H1 (cell line): ENCODE data around the gene SLC46A3. TPM values are rescaled to one million over a fixed set of nuclear protein-coding genes. Genes with fewer than 3 reads are reported as not detected.

Experiments
- CTCF ChIA-PET: fragments of 300-600 bp; sonication (Branson Sonifier 250); formaldehyde crosslinking; loops from one replicate; lab custom pipeline; 2021; ENCODE audit not compliant: partially characterized antibody; lab: Charles Lee
- POLR2A ChIA-PET: fragments of 300-600 bp; sonication (Branson Sonifier 250); formaldehyde crosslinking; loops from one replicate; lab custom pipeline; 2021; ENCODE audit warnings: inconsistent platforms; ENCODE audit not compliant: partially characterized antibody; lab: Charles Lee
- DNase-seq, 2 experiments: peaks; one replicate each; pipeline versions ENCODE4 v3.0.0 to v3.0.0-alpha.2; 2010 to 2022; ENCODE audit warnings: low spot score in 2 of 2, low read depth in 1 of 2, mixed read lengths in 1 of 2
- FAIRE-seq: peaks from 2 replicates; lab custom pipeline; 2011; peaks lifted over from hg19 to GRCh38; lab: Jason Lieb, UNC
- H2AFZ ChIP-seq: 2 replicates; pipeline ENCODE4 v1.8.1; 2012; ENCODE audit warnings: low read length, inconsistent platforms
- H2AK5ac ChIP-seq: 2 replicates; pipeline ENCODE4 v1.6.1; 2013; ENCODE audit warnings: low read depth, low read length
- H2BK120ac ChIP-seq: replicated peaks from 2 replicates; pipeline ENCODE3; 2013; ENCODE audit warnings: low read depth, low read length, inconsistent platforms
- H2BK12ac ChIP-seq: 2 replicates; pipeline ENCODE4 v1.6.1; 2013; ENCODE audit warnings: low read depth, low read length
- H2BK15ac ChIP-seq: 2 replicates; pipeline ENCODE4 v1.6.1; 2013; ENCODE audit warnings: low read length
- H2BK20ac ChIP-seq: 2 replicates; pipeline ENCODE4 v1.6.1; 2013; ENCODE audit warnings: low read length
- H2BK5ac ChIP-seq: 2 replicates; pipeline ENCODE4 v1.6.1; 2013; ENCODE audit warnings: low read depth, low read length
- H3K14ac ChIP-seq: 2 replicates; pipeline ENCODE4 v1.6.1; 2013; ENCODE audit warnings: inconsistent platforms; ENCODE audit not compliant: insufficient read length
- H3K18ac ChIP-seq: 2 replicates; pipeline ENCODE4 v1.6.1; 2013; ENCODE audit warnings: low read length; ENCODE audit errors: extremely low read depth
- H3K23ac ChIP-seq: 2 replicates; pipeline ENCODE4 v1.6.1; 2013; ENCODE audit warnings: inconsistent platforms; ENCODE audit not compliant: insufficient read length
- H3K23me2 ChIP-seq: 2 replicates; pipeline ENCODE4 v1.6.1; 2013; ENCODE audit warnings: low read depth, low read length
- H3K27ac ChIP-seq: 2 replicates; pipeline ENCODE4 v1.6.1; 2011; ENCODE audit warnings: low read depth, low read length, inconsistent platforms
- H3K27me3 ChIP-seq, 4 experiments: replicated peaks in 1 of 4; 1 replicate in 1 of 4; 2 replicates in 3 of 4; pipeline versions ENCODE4 v1.6.1 to v1.8.1; 2011 to 2013; ENCODE audit warnings: low read length in 3 of 4, mild to moderate bottlenecking in 3 of 4, inconsistent platforms in 2 of 4, mixed read lengths in 2 of 4, moderate library complexity in 1 of 4; ENCODE audit not compliant: control insufficient read depth in 3 of 4, insufficient read depth in 3 of 4; ENCODE audit errors: extremely low read depth in 1 of 4
- H3K36me3 ChIP-seq, 4 experiments: 2 replicates each; pipeline versions ENCODE4 v1.6.1 to v1.8.1; 2011 to 2013; ENCODE audit warnings: mild to moderate bottlenecking in 4 of 4, low read length in 3 of 4, moderate library complexity in 2 of 4, control low read depth in 1 of 4, inconsistent platforms in 1 of 4; ENCODE audit not compliant: insufficient read depth in 4 of 4, control insufficient read depth in 2 of 4
- H3K4ac ChIP-seq: replicated peaks from 2 replicates; pipeline ENCODE3; 2013; ENCODE audit warnings: low read length, low read depth, mixed read lengths, inconsistent platforms; ENCODE audit not compliant: insufficient read length
- H3K4me1 ChIP-seq, 4 experiments: replicated peaks in 1 of 4; 1 replicate in 1 of 4; 2 replicates in 3 of 4; pipeline versions ENCODE4 v1.6.1 to v1.8.1; 2011 to 2013; ENCODE audit warnings: low read length in 3 of 4, inconsistent platforms in 2 of 4, mixed read lengths in 1 of 4; ENCODE audit not compliant: insufficient read depth in 4 of 4, control insufficient read depth in 3 of 4
- H3K4me2 ChIP-seq, 2 experiments: 2 replicates each; pipeline versions ENCODE4 v1.6.1 to v1.8.1; 2011 to 2013; ENCODE audit warnings: low read depth in 2 of 2, low read length in 2 of 2, control low read depth in 1 of 2, inconsistent platforms in 1 of 2, mild to moderate bottlenecking in 1 of 2; ENCODE audit not compliant: insufficient read depth in 1 of 2
- H3K4me3 ChIP-seq, 4 experiments: fragments of 200-600, 300-600 bp in 1 of 4; sonication (generic), shearing (Covaris generic), sonication (Bioruptor Twin) in 1 of 4; 2 replicates each; pipeline versions ENCODE4 v1.5.1 to v1.8.1; 2011 to 2016; ENCODE audit warnings: low read length in 4 of 4, low read depth in 3 of 4, control low read depth in 2 of 4, inconsistent platforms in 2 of 4, mild to moderate bottlenecking in 2 of 4, mixed read lengths in 1 of 4, moderate library complexity in 1 of 4; ENCODE audit not compliant: insufficient read depth in 2 of 4; ENCODE audit errors: extremely low read depth in 1 of 4
- H3K56ac ChIP-seq: replicated peaks from 2 replicates; pipeline ENCODE3; 2013; ENCODE audit warnings: low read depth, mild to moderate bottlenecking, mixed read lengths, low read length, inconsistent platforms; ENCODE audit not compliant: insufficient read length
- H3K79me1 ChIP-seq: 2 replicates; pipeline ENCODE4 v1.6.1; 2013; ENCODE audit warnings: low read depth, low read length, control low read depth
- H3K79me2 ChIP-seq, 2 experiments: 2 replicates each; pipeline versions ENCODE4 v1.6.1 to v1.8.1; 2012 to 2013; ENCODE audit warnings: low read length in 2 of 2, mild to moderate bottlenecking in 2 of 2, inconsistent platforms in 1 of 2; ENCODE audit not compliant: insufficient read depth in 2 of 2, control insufficient read depth in 1 of 2
- H3K9ac ChIP-seq, 4 experiments: replicated peaks in 1 of 4; 1 replicate in 1 of 4; 2 replicates in 3 of 4; pipeline versions ENCODE4 v1.6.1 to v1.8.1; 2011 to 2013; ENCODE audit warnings: low read depth in 3 of 4, low read length in 3 of 4, control low read depth in 2 of 4, mild to moderate bottlenecking in 2 of 4, moderate library complexity in 2 of 4, inconsistent platforms in 1 of 4; ENCODE audit errors: extremely low read depth in 1 of 4
- H3K9me3 ChIP-seq, 2 experiments: 2 replicates each; pipeline versions ENCODE4 v1.6.1 to v1.8.1; 2012 to 2013; ENCODE audit warnings: mild to moderate bottlenecking in 2 of 2, moderate library complexity in 2 of 2, control low read depth in 1 of 2, inconsistent platforms in 1 of 2, low read depth in 1 of 2, low read length in 1 of 2, mixed read lengths in 1 of 2; ENCODE audit not compliant: insufficient read depth in 2 of 2
- H4K20me1 ChIP-seq, 2 experiments: replicated peaks in 1 of 2; 2 replicates each; pipeline versions ENCODE3 to v1.8.1; 2011 to 2013; ENCODE audit warnings: inconsistent platforms in 2 of 2, low read length in 2 of 2, mild to moderate bottlenecking in 1 of 2; ENCODE audit not compliant: insufficient read depth in 2 of 2, control insufficient read depth in 1 of 2
- H4K5ac ChIP-seq: 2 replicates; pipeline ENCODE4 v1.6.1; 2013; ENCODE audit warnings: low read length, low read depth, mixed read lengths, inconsistent platforms; ENCODE audit not compliant: insufficient read length
- H4K8ac ChIP-seq: 2 replicates; pipeline ENCODE4 v1.8.0; 2013; ENCODE audit warnings: mild to moderate bottlenecking, moderate library complexity, low read length, inconsistent platforms; ENCODE audit not compliant: insufficient read depth; ENCODE audit errors: extremely low read depth
- H4K91ac ChIP-seq: replicated peaks from 2 replicates; pipeline ENCODE3; 2013; ENCODE audit warnings: low read length, mixed read lengths, inconsistent platforms; ENCODE audit not compliant: insufficient read length
- BACH1 ChIP-seq: IDR thresholded peaks from 2 replicates; pipeline ENCODE4 v1.6.1; 2012; ENCODE audit warnings: low read length, improper control_type of control experiment
- CBX5 ChIP-seq: fragments of 300-800, 300-1000 bp; sonication (generic); IDR thresholded peaks from 2 replicates; pipeline ENCODE4 v1.7.1; 2016; ENCODE audit warnings: antibody characterized with exemption, low read length, low read depth
- CEBPB ChIP-seq: IDR thresholded peaks from 2 replicates; pipeline ENCODE4 v1.6.1; 2012; ENCODE audit warnings: low read depth, low read length
- CREB1 ChIP-seq: IDR thresholded peaks from 2 replicates; pipeline ENCODE4 v1.6.1; 2012; ENCODE audit warnings: inconsistent platforms
- HDAC2 ChIP-seq, 2 experiments: fragments of 300-600 bp in 1 of 2; sonication (generic) in 1 of 2; IDR thresholded peaks; 2 replicates each; pipeline ENCODE4 v1.6.1; 2011 to 2012; ENCODE audit warnings: low read depth in 2 of 2, low read length in 2 of 2, mild to moderate bottlenecking in 2 of 2, moderate library complexity in 2 of 2, borderline replicate concordance in 1 of 2, inconsistent platforms in 1 of 2
- KDM4A ChIP-seq: IDR thresholded peaks from one replicate; pipeline ENCODE4 v1.7.1; 2012; ENCODE audit warnings: low read depth, mild to moderate bottlenecking, moderate library complexity, low read length, inconsistent platforms; ENCODE audit not compliant: severe bottlenecking
- RAD21 ChIP-seq, 2 experiments: IDR thresholded peaks in 1 of 2; conservative IDR thresholded peaks in 1 of 2; 2 replicates each; pipeline ENCODE4 v1.6.1; 2011; ENCODE audit warnings: low read depth in 2 of 2, low read length in 2 of 2, improper control_type of control experiment in 1 of 2, inconsistent platforms in 1 of 2, mild to moderate bottlenecking in 1 of 2, moderate library complexity in 1 of 2
- RNF2 ChIP-seq: fragments of 200-900, 300-1000 bp; sonication (generic); IDR thresholded peaks from 2 replicates; pipeline ENCODE4 v1.7.1; 2016; ENCODE audit warnings: borderline replicate concordance, low read depth, mild to moderate bottlenecking, antibody characterized with exemption, low read length; ENCODE audit not compliant: poor library complexity, severe bottlenecking; ENCODE audit errors: missing control alignments
- WGBS, 2 experiments: shearing (Covaris generic) in 1 of 2; methylation state at CpG; one replicate each; pipeline versions ENCODE4 v1.1.6 to v1.1.7; 2013 to 2015; ENCODE audit warnings: low lambda C conversion rate in 2 of 2, mixed read lengths in 2 of 2, inconsistent platforms in 1 of 2, low coverage in 1 of 2, missing lambda C conversion rate in 1 of 2; ENCODE audit not compliant: insufficient replicate concordance in 2 of 2, insufficient coverage in 1 of 2, insufficient read length in 1 of 2; ENCODE audit errors: extremely low coverage in 1 of 2, missing lambda C conversion rate in 1 of 2; 5-methylcytosine and 5-hydroxymethylcytosine counted together
- polyA plus RNA-seq, 7 experiments: library from polyadenylated mRNA; depleted of rRNA in 3 of 7; stranded (reverse) in 5 of 7; unstranded in 2 of 7; fragments of >200 nt in 5 of 7; fragments of 200-250 nt in 2 of 7; gene quantifications; 1 replicate in 5 of 7; 2 replicates in 1 of 7; 4 replicates in 1 of 7; pipeline versions ENCODE4 v1.2.1 to v1.2.3, GENCODE V29; 2011 to 2013; ENCODE audit warnings: missing spikeins in 2 of 7, mixed read lengths in 2 of 7
- total RNA-seq: library from RNA; stranded (reverse); fragmentation: NEBNext Ultra II Directional; extraction: Animal tissue kit (Norgen Biotek cat#: 25700); gene quantifications from 2 replicates; pipeline ENCODE4 v1.2.1, GENCODE V29; 2021
- TF ChIP-seq, protein P1 (sequence below): IDR thresholded peaks from 2 replicates; pipeline ENCODE4 v1.6.1; 2012; ENCODE audit warnings: inconsistent platforms
- TF ChIP-seq, protein P2 (sequence below): IDR thresholded peaks from 2 replicates; pipeline ENCODE4 v1.6.1; 2012; ENCODE audit warnings: low read length, inconsistent platforms

SLC46A3 gene
- total and polyA plus RNA-seq, 2 of the 8 experiments (the other 6 are each of a cell fraction or from before 2014, with no cell fraction given) = 0.39 to 0.67 TPM

DNA sequence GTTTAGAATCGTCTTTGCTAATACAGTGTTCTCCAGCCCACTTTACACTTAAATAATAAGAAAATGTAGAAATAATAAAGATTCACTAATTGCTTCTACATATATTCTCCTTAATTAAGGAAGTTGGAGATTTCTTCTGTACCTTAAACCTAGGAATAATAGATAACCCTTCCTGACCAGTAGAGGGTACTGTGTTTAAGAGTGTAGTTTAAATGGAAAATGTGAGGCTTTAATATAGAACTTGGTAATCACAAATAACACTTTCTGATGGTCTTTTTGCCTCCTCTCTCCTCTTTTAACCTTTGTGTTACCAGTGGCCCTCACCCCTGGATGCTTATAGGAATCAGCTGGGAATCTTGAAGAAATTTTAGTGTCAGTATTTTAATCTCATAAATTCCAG lies 39.1 kb downstream of the SLC46A3 start:
- Histone ChIP-seq H3K23me2 (no peaks in the 10 kb centered on the region), H3K4me3 (no peak overlapping the region), H3K4ac (no peak overlapping the region), H4K91ac (no peak overlapping the region), H2BK20ac (no peak overlapping the region), H3K9me3 (no peaks in the 10 kb centered on the region), H3K36me3 (peaks cover 0 to 32% (median 13%) of the 10 kb centered on the region in 4 experiments; a peak in 5 of 8 replicates), H2BK120ac (no peak overlapping the region), H2BK12ac (no peak overlapping the region), H3K27me3 (no peaks in the 10 kb centered on the region), H2AFZ (no peak overlapping the region), H3K14ac (no peak overlapping the region), H3K27ac (no peak overlapping the region), H4K20me1 (no peaks in the 10 kb centered on the region), H4K8ac (no peak overlapping the region), H3K4me1 (peaks cover 1 to 7% (median 2%) of the 10 kb centered on the region in 4 experiments; a peak in 5 of 7 replicates), H2BK15ac (no peak overlapping the region), H2BK5ac (no peak overlapping the region), H3K4me2 (no peak overlapping the region), H3K56ac (no peak overlapping the region), H2AK5ac (no peak overlapping the region), H3K79me2 (no peaks in the 10 kb centered on the region), H3K79me1 (no peaks in the 10 kb centered on the region), H4K5ac (no peak overlapping the region), H3K23ac (no peak overlapping the region), H3K18ac (no peak overlapping the region), H3K9ac (no peak overlapping the region)
- FAIRE-seq = no peak
- no peak for DNase-seq
- WGBS, 2 experiments = 68% methylated on average over 1 of the region's 1 CpG; no CpG with 5 or more reads in 1 of the 2 experiments
- ChIA-PET CTCF (interaction anchor here (0.7 to 2.9 kb wide), 9 partner anchors 14 to 134 kb away, joined by 3 to 18 read pairs (median 5); no protein-coding TSS in a partner anchor), POLR2A (interaction anchor here (0.6 to 1.1 kb wide), 4 partner anchors 38 to 124 kb away, joined by 3 to 4 read pairs (median 3); no protein-coding TSS in a partner anchor)
- TF ChIP-seq, protein P1, sequence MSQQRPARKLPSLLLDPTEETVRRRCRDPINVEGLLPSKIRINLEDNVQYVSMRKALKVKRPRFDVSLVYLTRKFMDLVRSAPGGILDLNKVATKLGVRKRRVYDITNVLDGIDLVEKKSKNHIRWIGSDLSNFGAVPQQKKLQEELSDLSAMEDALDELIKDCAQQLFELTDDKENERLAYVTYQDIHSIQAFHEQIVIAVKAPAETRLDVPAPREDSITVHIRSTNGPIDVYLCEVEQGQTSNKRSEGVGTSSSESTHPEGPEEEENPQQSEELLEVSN = no peak
- TF ChIP-seq CBX5 (no peak), BACH1 (no peak), CEBPB (no peak), KDM4A (no peak), CREB1 (no peak), RAD21 (IDR thresholded peaks at IDR 0.05 in 1 of 2, conservative IDR thresholded peaks at IDR 0.05 in 1 of 2; ENCODE audit: low read depth in 2 of 2, low read length in 2 of 2) (peak in 1 of 2 experiments; percentile 34; a peak in 3 of 4 replicates), HDAC2 (IDR thresholded peaks at IDR 0.05; ENCODE audit: borderline replicate concordance in 1 of 2, low read depth in 2 of 2, low read length in 2 of 2) (no peak), RNF2 (no peak)
- TF ChIP-seq, protein P2, sequence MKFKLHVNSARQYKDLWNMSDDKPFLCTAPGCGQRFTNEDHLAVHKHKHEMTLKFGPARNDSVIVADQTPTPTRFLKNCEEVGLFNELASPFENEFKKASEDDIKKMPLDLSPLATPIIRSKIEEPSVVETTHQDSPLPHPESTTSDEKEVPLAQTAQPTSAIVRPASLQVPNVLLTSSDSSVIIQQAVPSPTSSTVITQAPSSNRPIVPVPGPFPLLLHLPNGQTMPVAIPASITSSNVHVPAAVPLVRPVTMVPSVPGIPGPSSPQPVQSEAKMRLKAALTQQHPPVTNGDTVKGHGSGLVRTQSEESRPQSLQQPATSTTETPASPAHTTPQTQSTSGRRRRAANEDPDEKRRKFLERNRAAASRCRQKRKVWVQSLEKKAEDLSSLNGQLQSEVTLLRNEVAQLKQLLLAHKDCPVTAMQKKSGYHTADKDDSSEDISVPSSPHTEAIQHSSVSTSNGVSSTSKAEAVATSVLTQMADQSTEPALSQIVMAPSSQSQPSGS = no peak
